HG02763 (cell line): Measurements from ENCODE around the gene USP16.

Experiments used
- ATAC-seq: cut with Tn5 transposase; IDR thresholded peaks from one replicate; pipeline ENCODE4 v1.9.1; 2021; ENCODE audit warnings: mild to moderate bottlenecking, moderate library complexity; ENCODE audit not compliant: unreplicated experiment

Gene USP16

GRCh38 chr21:29080454-29080941, 56.0 kb downstream of the USP16 start:
- no peak for ATAC-seq

- no peak for ATAC-seq
These were observed 57.8 kb downstream of the USP16 start for GRCh38 chr21:29082046-29082815.

- ATAC-seq, result no peak
These were observed 58.8 kb downstream of the USP16 start for GRCh38 chr21:29083306-29083705.

- no peak for ATAC-seq
These were observed 59.9 kb downstream of the USP16 start for GRCh38 chr21:29084372-29084771.

GRCh38 chr21:29085106-29085752, 60.8 kb downstream of the USP16 start:
- no peak for ATAC-seq

GRCh38 chr21:29091033-29091432, 66.6 kb downstream of the USP16 start:
- ATAC-seq, result no peak

- ATAC-seq, result no peak
These were observed 67.9 kb downstream of the USP16 start for GRCh38 chr21:29092102-29092959.

- ATAC-seq, result no peak
These were observed 71.9 kb downstream of the USP16 start for GRCh38 chr21:29096218-29097015.

- ATAC-seq, result no peak
These were observed 73.7 kb downstream of the USP16 start for GRCh38 chr21:29098156-29098555.

GRCh38 chr21:29102791-29103257, 78.4 kb downstream of the USP16 start:
- ATAC-seq, result no peak
